HCEC 1CT (cell line): ENCODE results near the gene SUPT4H1.

Experiments
- DNase-seq: peaks from one replicate; pipeline ENCODE4 v3.0.0-alpha.2; 2017

Gene SUPT4H1

GRCh38 chr17:58316260-58316960 lies 35.6 kb downstream of the SUPT4H1 start:
- no peak for DNase-seq

GRCh38 chr17:58315750-58316149 lies 36.3 kb downstream of the SUPT4H1 start:
- no peak for DNase-seq

GRCh38 chr17:58315281-58315711 lies 36.7 kb downstream of the SUPT4H1 start:
- DNase-seq: no peak

- DNase-seq: no peak
Observed at GRCh38 chr17:58314706-58315015, 37.3 kb downstream of the SUPT4H1 start.

GRCh38 chr17:58313815-58314705 lies 37.9 kb downstream of the SUPT4H1 start:
- no peak for DNase-seq

GRCh38 chr17:58312829-58313228 lies 39.2 kb downstream of the SUPT4H1 start:
- DNase-seq: no peak

- DNase-seq: no peak
Observed at GRCh38 chr17:58312021-58312630, 39.9 kb downstream of the SUPT4H1 start.

- no peak for DNase-seq
Observed at GRCh38 chr17:58311429-58311894, 40.5 kb downstream of the SUPT4H1 start.

GRCh38 chr17:58310511-58311428 lies 41.2 kb downstream of the SUPT4H1 start:
- DNase-seq: no peak

- DNase-seq: no peak
Observed at GRCh38 chr17:58309918-58310259, 42.1 kb downstream of the SUPT4H1 start.

GRCh38 chr17:58308985-58309917 lies 42.8 kb downstream of the SUPT4H1 start:
- DNase-seq: no peak

- DNase-seq: no peak
Observed at GRCh38 chr17:58308173-58308984, 43.6 kb downstream of the SUPT4H1 start.

- no peak for DNase-seq
Observed at GRCh38 chr17:58307468-58308172, 44.4 kb downstream of the SUPT4H1 start.

GRCh38 chr17:58306131-58306951 lies 45.7 kb downstream of the SUPT4H1 start:
- DNase-seq: no peak

- no peak for DNase-seq
Observed at GRCh38 chr17:58305626-58306025, 46.4 kb downstream of the SUPT4H1 start.

GRCh38 chr17:58304750-58305486 lies 47.1 kb downstream of the SUPT4H1 start:
- DNase-seq: no peak

- DNase-seq: peak; percentile 37
Observed at GRCh38 chr17:58303971-58304749, 47.8 kb downstream of the SUPT4H1 start.
